HL-60 (cell line): Measurements from ENCODE around the gene AP3M1.
A peak's percentile ranks its signal among the peaks of the same experiment; 100 is the strongest.

ENCODE experiments used
- DNase-seq, 2 experiments: peaks; one replicate each; pipeline ENCODE4 v3.0.0-alpha.2; 2010 to 2020; ENCODE audit warnings: low read depth in 1 of 2, low spot score in 1 of 2
- H3K27ac ChIP-seq: fragments of 250-450 bp; sonication (Bioruptor Pico); replicated peaks from 2 replicates; pipeline ENCODE4 v1.5.1; 2020; ENCODE audit warnings: mild to moderate bottlenecking, moderate library complexity
- H3K27me3 ChIP-seq: fragments of 250-450 bp; sonication (Bioruptor Pico); 2 replicates; pipeline ENCODE4 v1.5.1; 2021; ENCODE audit warnings: mild to moderate bottlenecking, moderate library complexity; ENCODE audit not compliant: insufficient read depth, poor library complexity, severe bottlenecking
- H3K4me3 ChIP-seq: replicated peaks from 2 replicates; pipeline ENCODE4 v1.5.1; 2011; ENCODE audit warnings: mild to moderate bottlenecking, control low read depth, low read length; ENCODE audit not compliant: insufficient read depth
- GABPA ChIP-seq: IDR thresholded peaks from 2 replicates; pipeline ENCODE4 v1.6.1; 2012; ENCODE audit warnings: low read depth
- POLR2AphosphoS5 ChIP-seq: IDR thresholded peaks from 2 replicates; pipeline ENCODE4 v1.6.1; 2012; ENCODE audit warnings: low read depth
- SPI1 ChIP-seq: IDR thresholded peaks from 2 replicates; pipeline ENCODE4 v1.6.1; 2012; ENCODE audit warnings: low read depth, mild to moderate bottlenecking, borderline replicate concordance
- TF ChIP-seq, protein P1 (sequence below): IDR thresholded peaks from 2 replicates; pipeline ENCODE4 v1.6.1; 2012; ENCODE audit warnings: low read depth; ENCODE audit not compliant: insufficient replicate concordance
- TF ChIP-seq, protein P2 (sequence below): IDR thresholded peaks from one replicate; pipeline ENCODE4 v1.5.1; 2011; ENCODE audit warnings: low read length, control low read depth, inconsistent platforms; ENCODE audit not compliant: insufficient read depth

AP3M1 gene

DNA sequence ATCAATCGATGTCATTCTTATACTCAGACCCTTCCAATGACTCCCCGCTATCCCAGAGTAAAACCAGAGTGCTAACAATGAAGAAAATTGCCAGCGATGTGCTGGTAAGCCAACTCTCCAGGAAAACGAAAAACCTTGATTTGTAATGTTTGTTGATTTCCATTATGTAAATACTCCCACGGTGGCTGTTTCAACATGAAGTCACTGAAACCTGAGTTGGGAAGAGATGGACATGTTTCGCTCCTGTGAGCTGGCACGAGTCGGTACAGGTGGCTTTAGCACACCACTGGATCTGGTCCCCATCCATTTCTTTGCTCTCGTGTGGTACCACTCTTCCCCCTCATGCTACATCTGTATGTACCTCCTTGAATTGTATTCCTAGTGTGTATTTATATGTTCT, 52.9 kb downstream of the AP3M1 start:
- DNase-seq, result no peak
- TF ChIP-seq, protein P1, sequence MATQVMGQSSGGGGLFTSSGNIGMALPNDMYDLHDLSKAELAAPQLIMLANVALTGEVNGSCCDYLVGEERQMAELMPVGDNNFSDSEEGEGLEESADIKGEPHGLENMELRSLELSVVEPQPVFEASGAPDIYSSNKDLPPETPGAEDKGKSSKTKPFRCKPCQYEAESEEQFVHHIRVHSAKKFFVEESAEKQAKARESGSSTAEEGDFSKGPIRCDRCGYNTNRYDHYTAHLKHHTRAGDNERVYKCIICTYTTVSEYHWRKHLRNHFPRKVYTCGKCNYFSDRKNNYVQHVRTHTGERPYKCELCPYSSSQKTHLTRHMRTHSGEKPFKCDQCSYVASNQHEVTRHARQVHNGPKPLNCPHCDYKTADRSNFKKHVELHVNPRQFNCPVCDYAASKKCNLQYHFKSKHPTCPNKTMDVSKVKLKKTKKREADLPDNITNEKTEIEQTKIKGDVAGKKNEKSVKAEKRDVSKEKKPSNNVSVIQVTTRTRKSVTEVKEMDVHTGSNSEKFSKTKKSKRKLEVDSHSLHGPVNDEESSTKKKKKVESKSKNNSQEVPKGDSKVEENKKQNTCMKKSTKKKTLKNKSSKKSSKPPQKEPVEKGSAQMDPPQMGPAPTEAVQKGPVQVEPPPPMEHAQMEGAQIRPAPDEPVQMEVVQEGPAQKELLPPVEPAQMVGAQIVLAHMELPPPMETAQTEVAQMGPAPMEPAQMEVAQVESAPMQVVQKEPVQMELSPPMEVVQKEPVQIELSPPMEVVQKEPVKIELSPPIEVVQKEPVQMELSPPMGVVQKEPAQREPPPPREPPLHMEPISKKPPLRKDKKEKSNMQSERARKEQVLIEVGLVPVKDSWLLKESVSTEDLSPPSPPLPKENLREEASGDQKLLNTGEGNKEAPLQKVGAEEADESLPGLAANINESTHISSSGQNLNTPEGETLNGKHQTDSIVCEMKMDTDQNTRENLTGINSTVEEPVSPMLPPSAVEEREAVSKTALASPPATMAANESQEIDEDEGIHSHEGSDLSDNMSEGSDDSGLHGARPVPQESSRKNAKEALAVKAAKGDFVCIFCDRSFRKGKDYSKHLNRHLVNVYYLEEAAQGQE, result no peak
- TF ChIP-seq, protein P2, sequence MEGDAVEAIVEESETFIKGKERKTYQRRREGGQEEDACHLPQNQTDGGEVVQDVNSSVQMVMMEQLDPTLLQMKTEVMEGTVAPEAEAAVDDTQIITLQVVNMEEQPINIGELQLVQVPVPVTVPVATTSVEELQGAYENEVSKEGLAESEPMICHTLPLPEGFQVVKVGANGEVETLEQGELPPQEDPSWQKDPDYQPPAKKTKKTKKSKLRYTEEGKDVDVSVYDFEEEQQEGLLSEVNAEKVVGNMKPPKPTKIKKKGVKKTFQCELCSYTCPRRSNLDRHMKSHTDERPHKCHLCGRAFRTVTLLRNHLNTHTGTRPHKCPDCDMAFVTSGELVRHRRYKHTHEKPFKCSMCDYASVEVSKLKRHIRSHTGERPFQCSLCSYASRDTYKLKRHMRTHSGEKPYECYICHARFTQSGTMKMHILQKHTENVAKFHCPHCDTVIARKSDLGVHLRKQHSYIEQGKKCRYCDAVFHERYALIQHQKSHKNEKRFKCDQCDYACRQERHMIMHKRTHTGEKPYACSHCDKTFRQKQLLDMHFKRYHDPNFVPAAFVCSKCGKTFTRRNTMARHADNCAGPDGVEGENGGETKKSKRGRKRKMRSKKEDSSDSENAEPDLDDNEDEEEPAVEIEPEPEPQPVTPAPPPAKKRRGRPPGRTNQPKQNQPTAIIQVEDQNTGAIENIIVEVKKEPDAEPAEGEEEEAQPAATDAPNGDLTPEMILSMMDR, result no peak
- no peak for TF ChIP-seq SPI1
- TF ChIP-seq GABPA, result no peak
- no peak for TF ChIP-seq POLR2AphosphoS5
- H3K4me3 ChIP-seq, result no peak overlapping the region
- no peaks in the 10 kb centered on the region for H3K27me3 ChIP-seq
- H3K27ac ChIP-seq, result no peak overlapping the region

DNA sequence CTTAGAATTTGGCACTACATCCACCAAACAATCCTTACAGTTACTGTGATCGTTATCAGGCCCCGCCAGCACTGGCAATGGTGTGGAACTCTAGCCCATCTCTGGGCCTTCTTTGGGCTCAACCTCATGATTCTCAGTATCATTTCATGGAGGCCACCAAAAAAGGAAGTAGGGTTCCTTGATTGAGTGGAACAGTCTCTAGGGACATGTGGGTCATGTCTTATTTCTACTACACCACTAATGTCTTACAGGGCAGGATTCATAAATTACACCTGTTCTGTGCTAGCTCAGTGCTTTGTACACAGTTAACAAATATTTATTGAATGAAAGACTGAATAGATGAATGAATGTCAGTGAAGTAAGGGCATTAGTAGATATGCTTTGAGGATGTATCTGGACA, 53.9 kb downstream of the AP3M1 start:
- TF ChIP-seq GABPA, result no peak
- TF ChIP-seq, protein P2, result no peak
- TF ChIP-seq POLR2AphosphoS5, result no peak
- peak; percentile 13; the same call in 1 of the 2 replicates for TF ChIP-seq SPI1
- TF ChIP-seq, protein P1, result no peak
- no peak overlapping the region for H3K27ac ChIP-seq
- DNase-seq, result no peak

DNA sequence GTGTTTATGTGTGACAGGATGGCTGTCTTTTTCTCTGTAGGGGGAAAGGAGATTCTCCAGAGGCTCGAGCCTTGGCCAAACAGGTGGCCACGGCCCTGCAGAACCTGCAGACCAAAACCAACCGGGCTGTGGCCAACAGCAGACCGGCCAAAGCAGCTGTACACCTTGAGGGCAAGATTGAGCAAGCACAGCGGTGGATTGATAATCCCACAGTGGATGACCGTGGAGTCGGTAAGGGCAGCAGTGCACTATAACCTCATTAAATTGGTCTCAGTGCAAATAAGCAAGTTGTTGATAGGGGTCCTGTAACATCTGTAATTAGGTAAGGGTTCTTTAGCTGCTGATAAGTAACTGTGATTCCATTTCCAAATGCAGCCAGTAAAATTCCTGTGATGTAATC, 56.4 kb downstream of the AP3M1 start:
- DNase-seq, result no peak
- TF ChIP-seq GABPA (no peak), POLR2AphosphoS5 (no peak), SPI1 (no peak)
- TF ChIP-seq, protein P2, result no peak
- TF ChIP-seq, protein P1, result no peak
- no peaks in the 10 kb centered on the region for H3K27me3 ChIP-seq

More for the DNA sequence above, 53.9 kb downstream of the AP3M1 start:
- no peaks in the 10 kb centered on the region for H3K27me3 ChIP-seq
- no peak overlapping the region for H3K4me3 ChIP-seq

More for the DNA sequence above, 56.4 kb downstream of the AP3M1 start:
- no peak overlapping the region for H3K4me3 ChIP-seq
- no peak overlapping the region for H3K27ac ChIP-seq
